Activated naive CD4-positive, alpha-beta T cell (primary cell): ENCODE data around the gene IL19.
A peak's percentile ranks its signal among the peaks of the same experiment; 100 is the strongest.

Experiments
- DNase-seq, 4 experiments: peaks; one replicate each; lab custom pipeline; 2025; lab: John Stamatoyannopoulos, UW

Gene IL19

DNA sequence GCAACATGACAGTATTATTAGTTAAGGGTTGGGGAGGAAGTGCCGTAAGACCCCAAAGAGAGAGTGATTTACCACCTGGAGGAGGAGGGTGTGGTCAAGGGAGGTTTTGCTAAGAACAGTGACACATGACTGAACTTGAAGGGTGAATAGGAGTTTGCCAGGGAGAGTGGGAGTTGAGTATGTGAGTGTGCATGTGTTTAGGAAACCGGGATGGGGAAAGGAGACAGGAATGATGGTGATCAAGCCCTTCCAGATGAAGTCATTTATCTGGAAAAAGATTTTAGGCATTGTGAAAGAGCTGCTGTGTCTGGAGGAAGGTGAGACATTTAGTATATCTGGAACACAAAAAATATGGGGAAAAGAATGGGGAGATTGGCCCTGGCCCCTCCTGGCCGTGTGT, 29.8 kb downstream of the IL19 start:
- no peak for DNase-seq

- DNase-seq: no peak
These were observed 30.3 kb downstream of the IL19 start for GRCh38 chr1:206800891-206801290.

DNA sequence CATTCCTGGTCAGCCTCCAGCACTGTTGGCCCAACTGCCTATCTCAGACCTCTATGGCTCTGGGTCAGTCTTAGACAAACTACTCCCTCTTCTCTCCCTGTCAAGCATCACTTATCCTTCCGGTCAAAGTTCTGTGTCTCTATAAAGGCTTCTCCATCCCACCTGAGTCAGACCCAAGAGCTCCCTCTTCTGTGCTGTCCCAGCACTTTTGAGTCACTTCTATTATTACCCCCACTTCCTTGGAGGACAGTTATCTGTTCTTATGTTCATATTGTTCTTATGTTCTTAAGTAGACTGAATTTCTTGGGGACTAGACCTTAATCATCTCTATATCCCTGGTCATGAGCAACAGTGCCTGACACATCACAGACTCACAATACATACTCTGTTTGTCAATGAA, 30.9 kb downstream of the IL19 start:
- no peak for DNase-seq

DNA sequence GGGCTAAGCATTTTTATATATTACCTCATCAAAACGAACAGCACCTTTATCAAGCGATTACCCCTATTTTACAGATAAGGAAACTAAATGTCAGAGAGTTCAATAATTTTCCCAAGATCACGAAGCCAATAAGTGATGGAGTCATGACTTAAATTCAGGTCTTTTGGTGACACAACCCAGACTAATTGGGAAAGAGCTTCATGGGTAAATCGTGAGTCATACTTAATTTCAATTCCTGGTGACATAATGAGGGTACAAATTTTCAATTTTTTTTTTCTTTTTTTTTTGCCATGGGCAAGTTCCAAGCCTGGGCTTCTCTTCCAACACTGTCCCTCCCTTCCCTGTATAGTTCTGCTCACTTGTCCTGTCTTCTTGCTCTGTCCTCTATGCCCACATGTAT, 31.8 kb downstream of the IL19 start:
- no peak for DNase-seq

- peak in 2 of 4 experiments; percentile 64 to 66 for DNase-seq
These were observed 32.7 kb downstream of the IL19 start for GRCh38 chr1:206803221-206803730.

DNA sequence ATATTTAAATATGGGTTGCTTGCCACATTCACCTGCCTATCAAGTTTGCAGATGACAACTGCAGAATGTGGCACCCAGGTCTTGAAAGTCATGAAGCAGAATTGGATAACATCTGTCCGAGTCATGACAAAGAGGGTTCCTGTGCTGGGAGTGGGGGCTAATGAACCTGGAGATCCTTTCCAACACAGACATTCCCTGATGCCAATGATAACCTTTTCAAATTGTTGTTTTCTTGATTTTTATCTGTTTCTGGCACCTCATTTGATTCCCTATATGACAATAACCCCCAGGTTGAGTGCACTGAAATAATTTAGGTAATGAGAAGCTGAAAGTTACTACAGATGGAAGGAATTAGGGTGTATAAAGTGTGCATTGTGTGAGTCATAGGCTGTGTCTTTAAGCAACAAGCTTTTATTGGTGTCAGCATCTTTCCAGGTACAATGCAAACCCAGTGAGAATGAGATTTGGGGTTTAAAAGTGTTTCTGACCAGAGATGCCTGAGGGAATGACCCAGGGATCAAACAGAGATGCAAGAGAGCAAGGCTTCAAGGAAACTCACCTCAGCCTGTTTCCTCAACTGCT, 33.7 kb downstream of the IL19 start:
- no peak for DNase-seq

DNA sequence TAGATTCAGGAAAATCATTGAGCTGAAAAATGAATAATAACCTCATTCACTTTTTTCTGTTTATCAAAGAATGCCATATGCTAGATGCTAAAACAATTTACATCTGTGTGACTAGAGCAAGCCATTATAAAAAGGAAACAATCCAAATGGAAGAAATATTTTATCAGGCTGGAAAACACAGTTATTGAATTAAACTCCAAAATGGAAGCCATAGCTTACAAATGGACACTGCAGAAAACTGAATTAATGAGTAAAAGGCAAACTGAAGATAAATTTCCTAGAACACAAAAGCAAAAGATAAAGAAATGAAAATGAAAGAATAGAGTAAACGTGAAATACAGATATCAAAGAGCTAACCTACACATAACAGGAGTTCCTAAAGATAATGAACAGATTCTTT, 34.8 kb downstream of the IL19 start:
- no peak for DNase-seq

DNA sequence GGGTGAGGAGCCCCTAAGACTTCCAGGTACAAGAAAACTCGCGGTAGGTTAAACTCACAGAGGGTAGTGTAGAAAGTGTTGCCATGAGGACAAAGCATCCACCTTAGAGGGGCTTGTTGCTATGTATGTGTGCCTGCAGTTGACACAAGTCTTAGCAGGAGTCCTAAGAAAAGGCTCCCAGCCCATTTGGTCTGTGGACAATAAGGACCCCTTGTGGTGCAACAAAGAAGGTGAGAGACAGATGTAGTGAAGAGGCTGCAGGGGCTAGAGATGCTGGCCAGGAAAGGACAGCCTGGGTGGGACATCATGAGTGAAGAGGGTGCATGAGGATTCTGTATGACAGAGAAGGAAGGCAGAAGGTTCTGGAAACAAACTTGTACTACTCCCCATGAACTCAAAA, 38.0 kb downstream of the IL19 start:
- DNase-seq: peak in 1 of 4 experiments; percentile 7

DNA sequence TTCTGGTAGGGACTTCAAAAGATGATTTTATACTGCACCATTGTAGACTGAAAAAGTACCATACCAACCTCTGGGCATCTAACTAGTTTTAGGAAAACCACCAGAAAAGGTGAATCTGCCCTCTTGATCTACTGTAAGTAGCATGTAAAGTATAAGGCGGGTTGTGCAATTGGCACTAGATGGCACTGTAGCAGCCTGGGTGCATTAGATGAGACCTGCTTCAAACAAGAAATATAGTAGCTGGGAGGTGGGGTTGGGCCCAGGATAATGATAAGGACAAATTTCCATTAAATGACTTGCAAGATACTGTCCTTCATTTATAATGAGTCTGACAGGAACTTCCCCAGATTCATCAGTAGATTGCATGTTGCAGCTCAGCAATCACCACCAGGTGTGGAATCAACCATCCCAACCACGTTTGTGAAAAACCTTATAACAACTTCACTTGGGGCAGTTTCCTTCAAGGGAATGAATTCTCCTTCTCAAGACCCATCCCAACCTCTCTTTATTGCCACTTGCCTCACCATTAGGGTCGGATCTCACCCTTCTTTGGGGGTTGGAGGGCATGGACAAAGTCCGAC, 39.0 kb downstream of the IL19 start:
- peak in 1 of 4 experiments; percentile 17 for DNase-seq

DNA sequence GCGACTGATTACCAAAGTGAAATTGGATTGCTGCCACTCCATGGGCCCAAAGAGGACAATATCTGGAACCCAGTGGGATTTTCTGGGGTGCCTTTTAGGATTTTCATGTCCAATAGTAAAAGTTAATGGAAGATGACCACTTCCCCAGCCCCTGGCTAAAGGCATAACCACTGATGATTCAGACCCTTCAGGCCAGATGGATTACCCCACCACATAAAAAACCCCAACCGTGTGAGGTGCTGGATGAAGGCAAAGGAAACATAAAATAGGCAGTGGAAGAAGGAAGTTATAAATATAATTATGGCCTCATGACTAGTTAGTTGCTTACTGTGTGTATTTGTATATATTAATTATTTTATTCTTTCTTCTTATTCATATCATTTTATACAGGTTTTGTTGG, 41.9 kb downstream of the IL19 start:
- no peak for DNase-seq

GRCh38 chr1:206814716-206815341, 44.3 kb downstream of the IL19 start:
- DNase-seq: no peak

DNA sequence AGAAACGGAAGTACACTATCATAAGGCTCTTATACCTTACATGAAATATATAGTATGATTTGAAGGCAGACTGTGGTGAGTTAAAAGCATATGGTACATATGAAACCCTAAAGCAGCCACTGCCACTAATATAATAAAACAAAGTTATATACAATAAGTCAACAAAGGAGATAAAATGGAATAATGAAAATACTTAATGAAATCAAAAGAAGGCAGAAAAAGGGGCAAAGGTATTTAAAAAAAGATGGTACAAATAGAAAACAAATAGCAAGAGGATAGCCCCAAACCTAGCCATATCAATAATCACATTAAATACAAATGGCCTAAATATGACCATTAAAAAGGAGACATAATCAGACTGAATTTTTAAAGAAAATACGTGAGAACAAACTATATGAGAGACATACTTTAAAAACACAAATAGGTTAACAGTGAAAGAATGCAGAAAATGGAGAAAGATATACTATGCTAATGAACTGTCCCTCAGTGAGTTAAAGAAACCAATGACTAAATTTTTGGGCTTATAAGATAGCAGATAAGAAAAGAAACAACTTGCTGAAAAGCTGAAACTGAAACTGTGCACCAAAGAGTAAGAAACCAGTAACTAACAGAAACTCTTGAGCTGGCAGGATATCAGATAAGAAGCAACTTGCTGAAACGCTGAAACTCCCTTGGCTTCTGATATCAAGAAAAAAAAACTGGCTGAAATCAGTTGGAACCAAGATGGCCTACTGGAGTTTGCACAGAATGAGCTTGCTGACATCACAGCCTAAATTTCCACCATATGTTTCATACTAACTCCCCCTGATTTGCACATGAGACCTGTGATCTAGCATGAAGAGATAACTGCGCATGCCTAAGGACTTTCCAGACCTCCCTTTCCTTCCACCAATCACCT, 46.1 kb downstream of the IL19 start:
- DNase-seq: no peak

DNA sequence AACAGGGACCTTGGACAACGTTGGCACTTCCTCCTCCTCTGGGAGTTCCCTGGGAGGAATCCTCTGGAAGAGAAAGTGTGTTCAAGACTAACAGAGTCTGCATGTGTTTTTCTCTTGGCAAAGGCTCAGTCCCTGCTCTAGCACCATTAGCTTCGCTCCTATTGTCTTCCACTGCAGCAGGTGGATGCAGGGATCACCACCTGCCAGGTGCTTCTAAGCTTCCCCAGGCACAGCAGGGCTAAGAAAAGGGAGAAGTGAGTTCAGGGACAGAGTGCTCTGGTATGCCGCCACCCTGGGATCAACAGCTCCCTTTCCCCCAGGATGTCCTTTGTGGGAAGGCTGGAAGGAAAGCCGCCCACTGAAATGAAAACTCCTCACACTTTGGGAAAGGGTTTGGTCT, 50.9 kb downstream of the IL19 start:
- no peak for DNase-seq

DNA sequence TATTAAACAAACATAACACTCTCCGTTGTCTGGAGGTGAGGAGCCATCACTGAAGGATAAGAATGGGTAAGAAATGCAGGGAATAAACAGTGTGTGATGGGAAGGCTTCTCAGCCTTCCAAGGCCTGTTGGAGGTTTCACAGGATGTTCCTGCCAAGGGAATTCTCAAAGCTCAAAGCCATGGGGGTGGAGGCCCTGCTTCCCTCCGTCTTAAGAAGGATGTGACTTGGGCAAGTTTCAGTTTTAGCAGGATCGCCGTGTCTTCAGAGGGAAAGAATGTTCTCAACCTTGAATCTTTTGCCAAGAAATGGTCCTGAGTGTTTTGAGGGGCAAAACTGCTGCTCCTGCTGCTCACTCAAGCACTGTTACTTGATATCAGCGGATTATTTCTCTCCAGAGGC, 53.2 kb downstream of the IL19 start:
- DNase-seq: no peak

- no peak for DNase-seq
These were observed 53.8 kb downstream of the IL19 start for GRCh38 chr1:206824331-206824730.

DNA sequence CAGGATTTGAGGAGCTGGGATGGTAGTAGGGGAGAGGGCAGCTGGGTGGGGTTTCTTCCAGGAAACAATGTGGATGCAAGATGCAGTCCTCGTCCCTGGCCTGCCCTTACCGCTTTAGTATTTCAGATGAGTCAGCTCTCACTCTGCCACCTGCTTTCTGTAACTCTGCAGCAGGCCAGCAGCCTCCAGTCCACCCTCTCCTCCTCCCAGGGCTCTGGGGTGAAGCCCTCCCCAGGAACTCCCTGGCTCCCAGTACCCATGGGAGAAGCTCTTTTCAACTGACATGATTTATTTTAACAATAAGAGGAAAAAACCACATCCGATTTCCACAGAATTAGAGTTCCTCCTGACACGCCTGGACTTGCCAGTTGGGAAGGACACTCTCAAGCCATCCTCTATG, 55.8 kb downstream of the IL19 start:
- no peak for DNase-seq

GRCh38 chr1:206828061-206828460, 57.5 kb downstream of the IL19 start:
- no peak for DNase-seq

GRCh38 chr1:206828765-206829164, 58.2 kb downstream of the IL19 start:
- DNase-seq: no peak

GRCh38 chr1:206829282-206829681, 58.7 kb downstream of the IL19 start:
- DNase-seq: no peak

DNA sequence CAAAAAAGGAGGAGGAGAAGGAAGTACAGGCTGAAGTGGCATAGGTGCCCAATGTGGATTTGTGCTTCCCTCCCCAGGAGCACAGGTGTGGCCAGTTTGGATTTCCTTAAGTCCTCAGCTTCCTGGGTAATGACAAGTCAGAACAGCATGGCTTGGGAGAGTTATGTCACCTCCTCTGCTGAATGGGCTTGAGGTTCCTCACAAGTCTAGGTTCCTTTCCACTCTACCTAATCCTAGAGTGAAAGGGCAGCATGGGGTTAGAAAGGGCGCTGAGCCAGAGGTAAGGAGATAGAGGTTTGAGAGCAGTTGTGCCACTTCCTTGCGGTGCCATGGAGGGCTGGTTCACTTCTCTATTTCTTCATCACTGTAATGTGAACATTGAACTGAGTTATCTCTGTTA, 59.3 kb downstream of the IL19 start:
- no peak for DNase-seq

DNA sequence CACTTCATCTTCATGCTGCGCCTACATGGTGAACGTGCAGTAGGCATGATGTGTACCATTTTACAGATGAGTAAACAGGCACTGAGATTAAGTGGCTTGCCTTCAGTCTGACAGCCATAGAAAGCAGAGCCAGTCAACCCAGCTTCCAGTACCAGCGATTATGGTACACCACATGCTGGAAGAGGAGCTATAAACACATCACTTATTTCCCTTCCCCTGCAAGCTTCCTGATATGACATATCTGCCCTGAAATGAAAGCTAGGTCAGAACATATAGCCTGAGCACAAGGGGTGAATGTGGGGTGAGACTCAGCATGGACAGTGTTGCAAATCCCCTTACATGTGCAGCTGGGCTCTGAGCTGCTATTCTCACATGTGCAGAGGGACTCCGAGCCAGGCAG, 61.1 kb downstream of the IL19 start:
- no peak for DNase-seq

DNA sequence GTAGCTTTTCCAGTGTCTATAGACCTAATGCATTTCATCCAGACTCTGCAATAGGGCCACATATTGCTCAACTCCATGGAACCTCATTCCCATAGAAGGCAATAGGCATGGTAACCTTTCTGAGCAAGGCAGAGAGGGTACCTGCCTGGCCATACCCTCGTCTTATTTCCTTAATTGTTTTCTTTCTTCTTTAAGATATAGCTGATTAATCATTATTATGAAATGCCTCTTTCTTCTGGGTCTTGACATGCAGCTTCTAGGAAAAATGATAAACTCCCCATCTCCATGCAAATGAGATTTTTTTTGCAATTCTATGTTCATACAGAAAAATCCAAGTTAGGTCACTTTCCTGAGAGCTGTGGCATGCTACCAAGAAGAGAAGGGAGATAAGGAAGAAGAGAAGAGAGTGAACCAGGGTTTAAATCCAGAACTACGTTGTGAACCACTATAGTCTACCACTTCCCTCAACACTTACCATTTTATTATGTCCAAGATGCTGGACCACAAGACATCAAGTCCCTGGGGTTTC, 61.8 kb downstream of the IL19 start:
- DNase-seq: no peak
